ENCODE measurements around the gene HDAC4.

HDAC4 gene

GRCh38 chr2:239360421-239361310 lies 40.2 kb downstream of the HDAC4 start:
- TF ChIP-seq TEAD4 (IDR thresholded peaks at IDR 0.05): no peak
- TF ChIP-seq USF1 (IDR thresholded peaks at IDR 0.05): no peak
- no peak for TF ChIP-seq CEBPB (IDR thresholded peaks at IDR 0.05)
- TF ChIP-seq RAD21 (IDR thresholded peaks at IDR 0.05; ENCODE audit: low read depth): no peak
- no peak for TF ChIP-seq EP300 (IDR thresholded peaks at IDR 0.05; ENCODE audit: borderline replicate concordance)
- TF ChIP-seq YY1 (IDR thresholded peaks at IDR 0.05; ENCODE audit: low read depth): no peak
- no peak for TF ChIP-seq FOXM1 (IDR thresholded peaks at IDR 0.05; ENCODE audit: borderline replicate concordance, low read depth)
- no peak for TF ChIP-seq TAF1 (IDR thresholded peaks at IDR 0.05; ENCODE audit: low read depth)
- no peak for TF ChIP-seq CREB1 (IDR thresholded peaks at IDR 0.05; ENCODE audit: low read depth)
- TF ChIP-seq, protein P1, sequence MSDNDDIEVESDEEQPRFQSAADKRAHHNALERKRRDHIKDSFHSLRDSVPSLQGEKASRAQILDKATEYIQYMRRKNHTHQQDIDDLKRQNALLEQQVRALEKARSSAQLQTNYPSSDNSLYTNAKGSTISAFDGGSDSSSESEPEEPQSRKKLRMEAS (IDR thresholded peaks at IDR 0.05): no peak
- no peak for TF ChIP-seq TCF12 (IDR thresholded peaks at IDR 0.05; ENCODE audit: low read depth)
- no peak for TF ChIP-seq ZBTB7A (IDR thresholded peaks at IDR 0.05; ENCODE audit: low read depth)
- no peak for TF ChIP-seq NFIC (IDR thresholded peaks at IDR 0.05)
- TF ChIP-seq, protein P2, sequence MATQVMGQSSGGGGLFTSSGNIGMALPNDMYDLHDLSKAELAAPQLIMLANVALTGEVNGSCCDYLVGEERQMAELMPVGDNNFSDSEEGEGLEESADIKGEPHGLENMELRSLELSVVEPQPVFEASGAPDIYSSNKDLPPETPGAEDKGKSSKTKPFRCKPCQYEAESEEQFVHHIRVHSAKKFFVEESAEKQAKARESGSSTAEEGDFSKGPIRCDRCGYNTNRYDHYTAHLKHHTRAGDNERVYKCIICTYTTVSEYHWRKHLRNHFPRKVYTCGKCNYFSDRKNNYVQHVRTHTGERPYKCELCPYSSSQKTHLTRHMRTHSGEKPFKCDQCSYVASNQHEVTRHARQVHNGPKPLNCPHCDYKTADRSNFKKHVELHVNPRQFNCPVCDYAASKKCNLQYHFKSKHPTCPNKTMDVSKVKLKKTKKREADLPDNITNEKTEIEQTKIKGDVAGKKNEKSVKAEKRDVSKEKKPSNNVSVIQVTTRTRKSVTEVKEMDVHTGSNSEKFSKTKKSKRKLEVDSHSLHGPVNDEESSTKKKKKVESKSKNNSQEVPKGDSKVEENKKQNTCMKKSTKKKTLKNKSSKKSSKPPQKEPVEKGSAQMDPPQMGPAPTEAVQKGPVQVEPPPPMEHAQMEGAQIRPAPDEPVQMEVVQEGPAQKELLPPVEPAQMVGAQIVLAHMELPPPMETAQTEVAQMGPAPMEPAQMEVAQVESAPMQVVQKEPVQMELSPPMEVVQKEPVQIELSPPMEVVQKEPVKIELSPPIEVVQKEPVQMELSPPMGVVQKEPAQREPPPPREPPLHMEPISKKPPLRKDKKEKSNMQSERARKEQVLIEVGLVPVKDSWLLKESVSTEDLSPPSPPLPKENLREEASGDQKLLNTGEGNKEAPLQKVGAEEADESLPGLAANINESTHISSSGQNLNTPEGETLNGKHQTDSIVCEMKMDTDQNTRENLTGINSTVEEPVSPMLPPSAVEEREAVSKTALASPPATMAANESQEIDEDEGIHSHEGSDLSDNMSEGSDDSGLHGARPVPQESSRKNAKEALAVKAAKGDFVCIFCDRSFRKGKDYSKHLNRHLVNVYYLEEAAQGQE (IDR thresholded peaks at IDR 0.05; ENCODE audit: low read depth): no peak
- TF ChIP-seq EGR1 (IDR thresholded peaks at IDR 0.05): no peak

DNA sequence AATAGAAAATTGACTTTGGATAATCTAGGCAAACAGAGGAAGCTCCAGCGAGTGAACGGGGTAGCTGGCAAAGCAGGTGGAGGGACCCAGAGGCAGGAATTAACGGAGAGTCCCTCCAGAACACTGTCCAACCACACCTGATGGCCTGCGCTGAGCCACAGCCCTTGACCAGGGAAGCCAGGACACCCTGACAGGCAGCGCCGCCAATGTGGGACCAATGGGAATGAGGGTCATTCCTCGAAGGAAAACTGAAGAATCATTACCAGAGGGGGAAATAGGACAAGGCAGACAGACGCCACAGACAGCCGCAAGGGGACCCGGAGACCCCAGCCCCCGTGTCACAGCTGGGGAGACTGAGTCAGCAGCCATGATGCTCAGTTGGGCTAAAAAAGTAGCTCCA lies 40.8 kb downstream of the HDAC4 start:
- TF ChIP-seq FOXM1 (IDR thresholded peaks at IDR 0.05; ENCODE audit: borderline replicate concordance, low read depth): no peak
- no peak for TF ChIP-seq EGR1 (IDR thresholded peaks at IDR 0.05)
- no peak for TF ChIP-seq TCF12 (IDR thresholded peaks at IDR 0.05; ENCODE audit: low read depth)
- TF ChIP-seq TEAD4 (IDR thresholded peaks at IDR 0.05): no peak
- TF ChIP-seq TAF1 (IDR thresholded peaks at IDR 0.05; ENCODE audit: low read depth): no peak
- TF ChIP-seq USF1 (IDR thresholded peaks at IDR 0.05): no peak
- no peak for TF ChIP-seq EP300 (IDR thresholded peaks at IDR 0.05; ENCODE audit: borderline replicate concordance)
- TF ChIP-seq, protein P1 (IDR thresholded peaks at IDR 0.05): no peak
- no peak for TF ChIP-seq RAD21 (IDR thresholded peaks at IDR 0.05; ENCODE audit: low read depth)
- TF ChIP-seq, protein P2 (IDR thresholded peaks at IDR 0.05; ENCODE audit: low read depth): no peak
- TF ChIP-seq NFIC (IDR thresholded peaks at IDR 0.05): no peak
- TF ChIP-seq CEBPB (IDR thresholded peaks at IDR 0.05): no peak
- TF ChIP-seq ZBTB7A (IDR thresholded peaks at IDR 0.05; ENCODE audit: low read depth): no peak
- no peak for TF ChIP-seq CREB1 (IDR thresholded peaks at IDR 0.05; ENCODE audit: low read depth)
- TF ChIP-seq YY1 (IDR thresholded peaks at IDR 0.05; ENCODE audit: low read depth): no peak

GRCh38 chr2:239359196-239359912 lies 41.5 kb downstream of the HDAC4 start:
- TF ChIP-seq EGR1 (IDR thresholded peaks at IDR 0.05) (no peak), RAD21 (IDR thresholded peaks at IDR 0.05; ENCODE audit: low read depth) (no peak), CREB1 (IDR thresholded peaks at IDR 0.05; ENCODE audit: low read depth) (no peak), NFIC (IDR thresholded peaks at IDR 0.05) (no peak), ZBTB7A (IDR thresholded peaks at IDR 0.05; ENCODE audit: low read depth) (no peak), FOXM1 (IDR thresholded peaks at IDR 0.05; ENCODE audit: borderline replicate concordance, low read depth) (no peak)
- TF ChIP-seq, protein P1 (IDR thresholded peaks at IDR 0.05): no peak

- TF ChIP-seq CEBPB (IDR thresholded peaks at IDR 0.05): no peak
- TF ChIP-seq TAF1 (IDR thresholded peaks at IDR 0.05; ENCODE audit: low read depth): no peak
- no peak for TF ChIP-seq YY1 (IDR thresholded peaks at IDR 0.05; ENCODE audit: low read depth)
- TF ChIP-seq, protein P2 (IDR thresholded peaks at IDR 0.05; ENCODE audit: low read depth): no peak
- no peak for TF ChIP-seq ZBTB7A (IDR thresholded peaks at IDR 0.05; ENCODE audit: low read depth)
- TF ChIP-seq, protein P1 (IDR thresholded peaks at IDR 0.05): no peak
- no peak for TF ChIP-seq EGR1 (IDR thresholded peaks at IDR 0.05)
- no peak for TF ChIP-seq FOXM1 (IDR thresholded peaks at IDR 0.05; ENCODE audit: borderline replicate concordance, low read depth)
- no peak for TF ChIP-seq TCF12 (IDR thresholded peaks at IDR 0.05; ENCODE audit: low read depth)
- no peak for TF ChIP-seq CREB1 (IDR thresholded peaks at IDR 0.05; ENCODE audit: low read depth)
- no peak for TF ChIP-seq RAD21 (IDR thresholded peaks at IDR 0.05; ENCODE audit: low read depth)
- TF ChIP-seq EP300 (IDR thresholded peaks at IDR 0.05; ENCODE audit: borderline replicate concordance): no peak
- no peak for TF ChIP-seq NFIC (IDR thresholded peaks at IDR 0.05)
- TF ChIP-seq USF1 (IDR thresholded peaks at IDR 0.05): no peak
- no peak for TF ChIP-seq TEAD4 (IDR thresholded peaks at IDR 0.05)
Measured at GRCh38 chr2:239358062-239358754, 42.6 kb downstream of the HDAC4 start.

All from Ishikawa (cell line).